ACC112 (cell line): Measurements from ENCODE around the gene PCBP3.
"Not testable (repeated sequence)": the region's sequence is repeated elsewhere in the genome, so short reads cannot be mapped to it uniquely, and the experiment has no call there.

Source experiments
- H2AFZ ChIP-seq: fragments of 200-600 bp; sonication (generic); one replicate; pipeline ENCODE4 v1.6.0; 2017; ENCODE audit warnings: antibody characterized with exemption, low read length; ENCODE audit not compliant: unreplicated experiment
- H3K27ac ChIP-seq: fragments of 200-600 bp; sonication (generic); 2 replicates; pipeline ENCODE4 v1.5.1; 2014; ENCODE audit warnings: low read depth, mild to moderate bottlenecking, antibody characterized with exemption, low read length, moderate library complexity
- H3K27me3 ChIP-seq: fragments of 200-600 bp; sonication (generic); 2 replicates; pipeline ENCODE4 v1.6.1; 2014; ENCODE audit warnings: mild to moderate bottlenecking, antibody characterized with exemption, low read length, moderate library complexity, mixed read lengths; ENCODE audit not compliant: insufficient read depth
- H3K36me3 ChIP-seq: fragments of 200-600 bp; sonication (generic); 2 replicates; pipeline ENCODE4 v1.6.1; 2016; ENCODE audit warnings: mild to moderate bottlenecking, antibody characterized with exemption, low read length, moderate library complexity, mixed read lengths; ENCODE audit not compliant: insufficient read depth
- H3K4me1 ChIP-seq: fragments of 200-600 bp; sonication (generic); one replicate; pipeline ENCODE4 v1.6.1; 2016; ENCODE audit warnings: low read length, mixed read lengths; ENCODE audit not compliant: insufficient read depth, unreplicated experiment, control insufficient read depth
- H3K4me3 ChIP-seq: fragments of 200-600 bp; sonication (generic); 2 replicates; pipeline ENCODE4 v1.5.1; 2014; ENCODE audit warnings: mild to moderate bottlenecking, low read depth, low read length
- H3K79me2 ChIP-seq: fragments of 200-600 bp; sonication (generic); one replicate; pipeline ENCODE4 v1.6.0; 2016; ENCODE audit warnings: low read length; ENCODE audit not compliant: control insufficient read depth, unreplicated experiment, insufficient read depth

The PCBP3 gene

GRCh38 chr21:45950740-45951515 lies 307.4 kb downstream of the PCBP3 start:
- Histone ChIP-seq H3K4me1 (peaks cover 24% of the 10 kb centered on the region), H3K4me3 (peak overlapping the region; percentile 45; the same call in 1 of the 2 replicates), H2AFZ (peak overlapping the region; percentile 84), H3K27ac (no peak overlapping the region), H3K27me3 (no peaks in the 10 kb centered on the region), H3K36me3 (no peaks in the 10 kb centered on the region), H3K79me2 (no peaks in the 10 kb centered on the region)

- Histone ChIP-seq H2AFZ (no peak overlapping the region), H3K4me1 (peaks cover 24% of the 10 kb centered on the region), H3K4me3 (no peak overlapping the region), H3K27me3 (no peaks in the 10 kb centered on the region), H3K79me2 (no peaks in the 10 kb centered on the region), H3K36me3 (no peaks in the 10 kb centered on the region), H3K27ac (no peak overlapping the region)
Measured at GRCh38 chr21:45951676-45952075, 308.2 kb downstream of the PCBP3 start.

- H3K4me1 ChIP-seq, result peaks cover 25% of the 10 kb centered on the region
- H3K79me2 ChIP-seq, H3K4me3 ChIP-seq, H3K27me3 ChIP-seq, H2AFZ ChIP-seq, H3K36me3 ChIP-seq, H3K27ac ChIP-seq: not testable (repeated sequence)
Measured at GRCh38 chr21:45952527-45952926, 309.0 kb downstream of the PCBP3 start.

GRCh38 chr21:45952974-45953373 lies 309.4 kb downstream of the PCBP3 start:
- Histone ChIP-seq H3K27ac (no peak overlapping the region), H3K4me3 (no peak overlapping the region), H3K79me2 (no peaks in the 10 kb centered on the region), H2AFZ (no peak overlapping the region), H3K36me3 (no peaks in the 10 kb centered on the region), H3K4me1 (peaks cover 30% of the 10 kb centered on the region), H3K27me3 (no peaks in the 10 kb centered on the region)

- H3K27me3 ChIP-seq, result no peaks in the 10 kb centered on the region
- H3K4me1 ChIP-seq, result peaks cover 42% of the 10 kb centered on the region
- H2AFZ ChIP-seq, result peak overlapping the region; percentile 46
- no peaks in the 10 kb centered on the region for H3K79me2 ChIP-seq
- no peak overlapping the region for H3K4me3 ChIP-seq
- H3K36me3 ChIP-seq, result no peaks in the 10 kb centered on the region
- H3K27ac ChIP-seq, result no peak overlapping the region
Measured at GRCh38 chr21:45954261-45954660, 310.7 kb downstream of the PCBP3 start.

GRCh38 chr21:45954921-45955320 lies 311.4 kb downstream of the PCBP3 start:
- H3K27ac ChIP-seq, result no peak overlapping the region
- H3K36me3 ChIP-seq, result no peaks in the 10 kb centered on the region
- no peak overlapping the region for H3K4me3 ChIP-seq
- H3K27me3 ChIP-seq, result no peaks in the 10 kb centered on the region
- peaks cover 40% of the 10 kb centered on the region for H3K4me1 ChIP-seq
- no peaks in the 10 kb centered on the region for H3K79me2 ChIP-seq
- H2AFZ ChIP-seq, result no peak overlapping the region

GRCh38 chr21:45957551-45957950 lies 314.0 kb downstream of the PCBP3 start:
- no peaks in the 10 kb centered on the region for H3K36me3 ChIP-seq
- no peaks in the 10 kb centered on the region for H3K27me3 ChIP-seq
- 0 out of 2 replicates have a peak overlapping the region, but pooled peaks have one; percentile 67 for H3K4me3 ChIP-seq
- peak overlapping the region; percentile 90 for H2AFZ ChIP-seq
- H3K4me1 ChIP-seq, result peaks cover 28% of the 10 kb centered on the region
- peak overlapping the region; percentile 88 for H3K27ac ChIP-seq
- H3K79me2 ChIP-seq, result no peaks in the 10 kb centered on the region

GRCh38 chr21:45957981-45958600 lies 314.6 kb downstream of the PCBP3 start:
- Histone ChIP-seq H3K79me2 (no peaks in the 10 kb centered on the region), H3K27me3 (no peaks in the 10 kb centered on the region), H3K4me1 (peaks cover 28% of the 10 kb centered on the region), H3K4me3 (peak overlapping the region; percentile 67), H3K27ac (peak overlapping the region; percentile 88), H2AFZ (peak overlapping the region; percentile 90), H3K36me3 (no peaks in the 10 kb centered on the region)

- Histone ChIP-seq H3K36me3 (no peaks in the 10 kb centered on the region), H3K27me3 (no peaks in the 10 kb centered on the region), H3K4me3 (no peak overlapping the region), H3K27ac (peak overlapping the region; percentile 88; the same call in 1 of the 2 replicates), H3K79me2 (no peaks in the 10 kb centered on the region), H2AFZ (peak overlapping the region; percentile 90), H3K4me1 (peaks cover 24% of the 10 kb centered on the region)
Measured at GRCh38 chr21:45959182-45959581, 315.7 kb downstream of the PCBP3 start.

GRCh38 chr21:45959779-45960390 lies 316.4 kb downstream of the PCBP3 start:
- no peaks in the 10 kb centered on the region for H3K36me3 ChIP-seq
- H3K4me3 ChIP-seq, result no peak overlapping the region
- H3K27ac ChIP-seq, result no peak overlapping the region
- no peaks in the 10 kb centered on the region for H3K79me2 ChIP-seq
- H3K4me1 ChIP-seq, result peaks cover 19% of the 10 kb centered on the region
- H3K27me3 ChIP-seq, result no peaks in the 10 kb centered on the region
- H2AFZ ChIP-seq, result no peak overlapping the region
